ENCODE measurements around the gene SMURF1.

The SMURF1 gene

DNA sequence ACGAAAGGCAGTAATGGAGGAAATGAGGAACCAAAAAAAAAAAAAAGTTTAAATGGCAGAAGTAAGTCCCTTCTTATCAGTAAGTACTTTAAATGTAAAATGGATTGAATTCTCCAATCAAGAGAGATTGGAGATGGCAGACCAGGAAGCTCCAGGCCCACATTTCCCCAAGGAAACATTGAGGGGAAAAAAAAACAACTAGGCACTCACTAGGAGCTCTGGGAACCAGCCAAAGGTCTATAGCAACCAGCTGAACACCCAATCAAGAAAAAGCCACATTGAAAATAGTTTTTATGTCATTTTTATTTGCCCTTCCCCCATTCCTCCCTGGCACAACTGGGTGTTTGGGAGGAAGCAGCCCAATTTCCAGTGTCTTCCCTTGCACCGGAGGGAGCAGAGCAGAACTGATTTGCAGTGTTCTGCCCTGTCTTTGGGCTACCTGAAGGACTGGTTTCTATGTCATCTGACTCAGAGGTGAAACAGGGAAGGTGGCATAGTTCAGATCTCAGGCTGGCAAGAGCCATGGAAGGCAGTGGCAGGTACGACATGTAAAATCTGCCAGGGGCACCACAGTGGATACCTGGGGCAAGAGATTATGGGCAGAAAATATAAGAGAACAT lies 121.9 kb downstream of the SMURF1 start:
- DNase-seq, result no peak

DNA sequence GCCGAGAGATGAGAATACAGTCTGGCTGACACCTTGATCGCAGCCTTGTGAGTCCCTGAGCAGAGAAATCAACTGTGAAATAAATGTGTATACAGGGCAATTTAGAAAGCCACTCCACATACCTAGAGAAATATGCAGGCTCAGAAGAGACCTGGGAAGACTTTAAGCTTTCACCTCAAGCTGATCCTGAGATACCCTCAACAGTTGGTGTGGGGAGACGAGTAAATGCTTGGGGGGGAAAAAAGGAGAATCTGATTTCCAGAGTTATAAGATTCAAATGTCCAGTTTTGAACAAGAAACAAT lies 123.5 kb downstream of the SMURF1 start:
- DNase-seq, result no peak

DNA sequence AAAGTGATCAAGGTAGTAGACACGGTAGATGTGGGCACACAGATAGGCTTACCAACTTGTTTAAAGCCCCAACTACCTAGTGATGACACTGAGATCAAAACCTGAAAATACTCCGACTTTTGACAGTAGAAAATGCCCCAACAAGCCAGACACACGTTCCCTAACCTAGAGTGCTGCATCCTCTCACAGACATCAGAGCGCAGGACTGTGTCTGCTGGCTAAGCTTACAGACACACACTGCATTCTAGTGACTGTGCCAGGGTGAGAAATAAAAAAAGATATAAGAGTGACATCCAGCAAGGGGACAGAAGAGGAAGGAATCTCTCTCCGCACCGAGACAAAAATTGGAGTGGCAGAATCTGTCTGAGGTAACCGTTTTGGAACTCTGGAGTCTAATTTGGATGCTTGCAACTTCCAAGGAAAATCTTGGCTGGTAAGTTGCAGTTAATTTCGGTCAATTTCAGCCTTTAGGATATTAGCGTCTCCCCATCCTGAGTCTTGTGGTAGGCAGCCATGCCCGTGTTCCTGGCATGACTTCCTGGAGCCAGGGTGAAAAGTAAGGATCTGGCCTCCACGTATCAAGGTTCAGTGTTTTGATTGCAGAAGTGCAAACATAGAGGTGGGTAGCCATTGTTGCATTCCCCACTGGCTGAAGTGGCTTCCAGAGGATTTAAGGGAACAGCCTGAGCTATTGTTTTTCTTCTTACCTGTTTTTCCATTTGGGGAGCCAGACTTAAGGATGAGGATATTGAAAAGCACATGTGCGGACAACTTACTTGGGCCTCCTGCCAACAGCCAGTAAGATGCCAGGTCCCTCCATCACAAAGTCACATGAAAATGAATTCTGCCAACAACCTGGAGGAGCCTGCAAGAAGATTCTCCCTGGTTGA lies 124.1 kb downstream of the SMURF1 start:
- no peak for DNase-seq

DNA sequence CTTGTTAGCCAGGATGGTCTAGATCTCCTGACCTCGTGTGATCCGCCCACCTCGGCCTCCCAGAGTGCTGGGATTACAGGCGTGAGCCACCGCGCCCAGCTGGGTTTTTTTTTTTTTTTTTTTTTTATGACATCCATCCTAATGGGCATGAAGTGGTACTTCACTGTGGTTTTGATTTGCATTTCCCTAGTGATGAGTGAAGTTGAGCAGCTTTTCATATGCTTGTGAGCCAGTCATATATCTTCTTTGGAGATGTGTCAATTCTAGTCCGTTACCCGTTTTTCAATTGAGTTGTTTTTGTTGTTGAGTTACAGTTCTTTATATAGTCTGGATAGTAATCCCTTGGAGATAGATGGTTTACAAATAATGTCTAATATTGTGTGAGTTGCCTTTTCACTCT lies 127.7 kb downstream of the SMURF1 start:
- no peak for DNase-seq

DNA sequence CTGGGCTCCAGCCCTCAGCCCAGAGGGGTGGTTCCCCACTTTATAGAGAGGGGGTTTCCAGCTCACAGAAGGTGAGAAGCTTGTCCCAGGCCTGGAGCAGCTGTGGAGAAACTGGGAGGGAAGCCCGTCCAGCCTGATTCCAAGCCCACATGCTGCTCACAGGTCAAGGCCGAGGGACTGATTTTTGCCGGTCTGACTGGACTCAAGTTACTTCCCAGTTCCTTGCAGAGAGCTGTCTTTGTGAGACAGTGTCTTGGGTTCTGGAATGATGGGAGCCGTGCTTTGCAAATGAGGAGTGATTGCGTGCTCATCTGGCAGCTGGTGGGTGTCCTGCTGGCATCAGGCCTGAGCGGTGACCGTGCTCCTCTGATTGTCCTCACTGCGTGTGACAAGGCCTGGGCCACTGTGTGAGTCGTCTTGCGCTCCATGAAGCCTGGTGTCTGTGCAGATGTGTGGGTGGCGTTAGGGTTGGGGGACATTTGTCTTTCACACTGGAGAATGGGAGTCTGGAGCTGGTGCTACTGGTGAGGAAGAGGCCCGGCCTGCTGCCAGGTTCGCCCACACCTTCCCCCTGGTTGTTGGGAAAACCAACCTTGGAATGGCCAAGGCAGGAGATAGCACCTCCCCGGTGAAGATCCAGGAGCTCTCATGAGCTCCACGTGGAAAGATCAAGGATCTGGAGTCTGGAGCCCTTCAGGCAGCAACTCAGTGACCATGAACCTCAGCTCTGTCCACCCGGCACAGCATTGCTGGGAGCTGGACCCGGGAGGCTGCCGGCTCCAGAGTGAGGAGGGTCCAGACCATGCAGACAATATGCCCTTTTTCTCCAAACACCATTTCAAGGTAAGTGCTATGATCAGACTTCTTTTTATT lies 129.6 kb downstream of the SMURF1 start:
- no peak for DNase-seq

DNA sequence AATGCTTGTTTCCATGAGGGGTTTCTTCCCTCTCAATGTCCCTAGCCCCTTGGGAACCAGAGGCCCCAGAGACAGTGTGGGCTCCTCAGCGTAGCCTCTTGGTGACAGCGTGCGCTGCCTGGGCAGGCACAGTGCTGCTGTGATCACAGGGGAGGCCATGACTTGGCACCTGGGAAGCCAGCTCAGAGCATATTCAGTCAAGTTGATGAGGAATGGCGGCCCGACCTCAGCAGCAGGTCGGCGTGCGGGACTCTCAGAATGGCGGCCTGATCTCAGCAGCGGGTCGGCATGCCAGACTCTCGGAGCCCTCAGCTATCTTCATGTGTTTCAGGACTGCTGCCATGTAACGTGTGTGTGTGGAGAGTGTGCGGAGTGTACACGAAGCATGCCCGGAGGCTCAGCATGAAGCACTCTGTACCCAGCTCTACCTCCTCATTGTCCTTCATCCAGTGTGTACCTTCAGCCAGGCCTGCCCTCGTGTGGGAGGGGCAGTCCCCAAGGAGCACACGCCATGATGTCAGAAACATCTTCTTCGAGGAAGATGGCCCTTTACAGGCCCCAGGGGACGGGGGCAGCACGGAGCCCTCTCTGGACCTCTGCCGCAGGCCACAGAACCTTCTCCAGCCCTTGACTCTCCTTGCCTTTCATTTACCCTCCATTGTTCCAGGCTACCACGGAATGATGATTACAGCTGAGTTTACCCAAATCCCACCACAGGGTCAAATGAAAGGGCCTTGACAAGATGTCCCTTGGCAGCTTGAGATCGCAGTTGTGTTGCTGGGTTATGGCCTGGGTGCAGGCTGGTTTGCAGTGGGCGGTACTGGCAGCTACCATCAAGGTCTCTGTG lies 130.4 kb downstream of the SMURF1 start:
- no peak for DNase-seq

DNA sequence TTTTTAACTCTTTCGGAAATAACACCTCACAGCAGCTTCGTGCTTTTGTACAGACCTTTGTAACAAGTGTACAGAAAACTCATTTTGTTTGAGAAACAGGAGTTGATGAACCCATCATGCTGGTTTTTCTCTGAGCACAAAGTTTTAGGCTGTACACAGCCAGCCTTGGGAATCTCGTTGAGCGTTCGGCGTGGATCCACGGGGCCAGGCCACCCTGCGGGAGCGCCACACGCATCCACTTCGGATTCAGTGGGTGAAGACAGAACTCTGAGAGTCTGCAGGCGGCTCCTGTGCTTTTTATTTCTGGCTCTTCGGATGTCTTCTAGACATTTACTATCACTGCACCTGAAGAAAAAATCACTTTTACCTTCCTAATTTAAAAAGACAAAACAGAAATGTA lies 131.2 kb downstream of the SMURF1 start:
- no peak for DNase-seq

DNA sequence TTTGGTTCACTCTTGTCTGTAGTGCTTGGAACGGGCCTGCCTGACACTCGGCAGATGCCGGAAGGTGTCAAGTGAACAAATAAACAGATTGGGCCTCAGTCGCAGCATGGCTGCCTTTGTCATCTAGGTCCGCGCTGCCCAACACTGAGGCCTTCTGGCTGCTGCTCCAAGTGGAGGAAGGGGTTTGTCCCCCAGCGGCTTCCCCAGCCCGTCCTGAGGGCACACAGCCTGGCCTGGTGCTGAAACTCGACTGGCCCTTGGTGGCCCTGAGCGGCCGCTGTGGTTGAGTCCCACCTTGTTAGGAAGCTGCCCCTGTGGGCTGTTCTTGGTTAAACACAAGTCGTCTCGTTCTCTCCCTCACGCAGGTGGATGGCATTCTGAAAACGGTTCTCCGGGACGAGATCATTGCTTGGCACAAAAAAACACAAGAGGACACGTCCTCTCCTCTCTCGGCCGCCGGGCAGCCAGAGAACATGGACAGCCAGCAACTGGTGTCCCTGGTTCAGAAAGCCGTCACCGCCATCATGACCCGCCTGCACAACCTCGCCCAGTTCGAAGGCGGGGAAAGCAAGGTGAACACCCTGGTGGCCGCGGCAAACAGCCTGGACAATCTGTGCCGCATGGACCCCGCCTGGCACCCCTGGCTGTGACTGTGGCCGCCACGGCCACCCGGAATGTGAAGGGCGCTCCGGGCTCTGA lies 132.1 kb downstream of the SMURF1 start:
- DNase-seq, result no peak

DNA sequence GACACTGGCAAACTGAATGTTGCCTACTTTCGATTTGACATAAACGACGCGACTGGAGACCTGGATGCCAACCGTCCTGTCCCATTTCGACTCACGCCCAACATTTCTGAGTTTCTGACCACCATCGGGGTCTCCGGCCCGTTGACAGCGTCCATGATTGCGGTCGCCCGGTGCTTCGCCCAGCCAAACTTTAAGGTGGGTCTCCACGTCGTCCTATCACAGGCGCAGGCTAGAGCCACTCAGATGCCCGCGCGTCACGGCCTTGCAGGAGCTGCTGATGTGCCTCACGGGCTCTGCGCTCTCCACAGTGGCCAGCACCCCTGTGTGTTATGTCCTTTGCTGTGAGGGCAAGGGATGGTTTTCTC lies 132.6 kb downstream of the SMURF1 start:
- no peak for DNase-seq

DNA sequence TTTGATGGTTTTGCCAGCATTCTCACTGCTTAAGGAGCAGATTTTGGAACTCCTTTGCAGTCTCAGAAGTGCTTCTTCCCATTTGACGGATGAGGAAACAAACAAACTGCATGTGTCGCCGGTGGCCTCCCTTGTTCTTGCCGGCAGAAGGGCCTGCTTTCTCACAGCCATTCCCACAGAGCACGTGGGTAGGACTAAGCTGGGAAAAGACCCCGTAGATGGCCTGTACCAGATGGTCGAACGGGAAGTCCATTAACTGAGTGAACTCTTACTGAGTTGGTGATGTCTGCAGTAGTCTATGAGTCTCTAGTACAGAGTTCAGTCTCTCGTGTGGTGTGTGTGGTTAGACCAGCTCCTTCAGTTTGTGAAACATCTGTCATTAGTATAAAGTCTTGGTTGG lies 133.6 kb downstream of the SMURF1 start:
- no peak for DNase-seq

DNA sequence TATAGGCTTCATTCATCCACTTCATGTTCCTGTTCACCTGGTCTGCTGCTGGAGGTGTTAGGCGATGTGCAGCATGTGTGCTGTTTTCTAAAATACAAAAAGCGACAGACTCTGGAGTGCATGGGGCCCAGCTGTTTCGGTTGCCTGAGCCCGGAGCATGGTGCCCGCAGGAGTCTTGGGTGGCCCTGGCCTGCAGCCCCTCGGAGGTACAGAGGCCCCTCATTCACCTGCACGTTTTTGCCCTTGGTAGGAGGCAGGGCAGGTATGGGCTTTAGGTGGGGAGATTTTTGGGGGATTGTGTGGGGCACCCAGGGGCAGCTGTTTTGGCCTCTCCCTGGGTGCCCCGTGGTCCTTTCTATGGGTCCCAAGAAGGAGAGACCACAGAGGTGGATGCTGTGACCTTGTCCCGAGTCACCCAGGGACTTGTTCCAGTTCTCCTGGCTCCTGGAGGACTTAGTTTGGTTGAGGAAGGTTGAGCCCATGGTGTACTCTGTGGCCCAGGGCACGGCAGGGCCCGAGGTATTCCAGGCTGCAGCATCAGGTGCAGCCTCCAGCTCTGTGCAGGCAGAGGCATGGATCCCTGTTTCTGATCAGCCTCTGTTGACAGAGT lies 134.9 kb downstream of the SMURF1 start:
- no peak for DNase-seq

DNA sequence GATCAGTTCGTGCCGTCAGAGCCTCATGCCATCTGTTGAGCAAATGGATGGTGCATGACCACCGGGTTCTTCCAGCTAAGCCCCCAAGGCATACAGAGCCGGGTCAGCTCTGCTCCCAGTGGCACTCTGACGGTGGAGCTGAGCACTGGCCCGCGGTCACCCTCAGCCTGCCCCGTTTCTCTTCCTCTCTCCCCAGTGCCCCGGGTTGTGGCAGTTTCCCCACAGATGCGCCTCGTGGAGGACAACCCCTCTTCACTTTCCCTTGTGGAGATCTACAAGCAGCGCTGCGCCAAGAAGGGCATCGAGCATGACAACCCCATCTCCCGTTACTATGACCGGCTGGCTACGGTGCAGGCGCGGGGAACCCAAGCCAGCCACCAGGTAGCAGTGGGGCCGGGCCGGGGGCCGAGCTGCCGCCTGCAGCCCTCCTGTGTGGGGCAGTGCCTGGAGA lies 135.7 kb downstream of the SMURF1 start:
- DNase-seq, result no peak

DNA sequence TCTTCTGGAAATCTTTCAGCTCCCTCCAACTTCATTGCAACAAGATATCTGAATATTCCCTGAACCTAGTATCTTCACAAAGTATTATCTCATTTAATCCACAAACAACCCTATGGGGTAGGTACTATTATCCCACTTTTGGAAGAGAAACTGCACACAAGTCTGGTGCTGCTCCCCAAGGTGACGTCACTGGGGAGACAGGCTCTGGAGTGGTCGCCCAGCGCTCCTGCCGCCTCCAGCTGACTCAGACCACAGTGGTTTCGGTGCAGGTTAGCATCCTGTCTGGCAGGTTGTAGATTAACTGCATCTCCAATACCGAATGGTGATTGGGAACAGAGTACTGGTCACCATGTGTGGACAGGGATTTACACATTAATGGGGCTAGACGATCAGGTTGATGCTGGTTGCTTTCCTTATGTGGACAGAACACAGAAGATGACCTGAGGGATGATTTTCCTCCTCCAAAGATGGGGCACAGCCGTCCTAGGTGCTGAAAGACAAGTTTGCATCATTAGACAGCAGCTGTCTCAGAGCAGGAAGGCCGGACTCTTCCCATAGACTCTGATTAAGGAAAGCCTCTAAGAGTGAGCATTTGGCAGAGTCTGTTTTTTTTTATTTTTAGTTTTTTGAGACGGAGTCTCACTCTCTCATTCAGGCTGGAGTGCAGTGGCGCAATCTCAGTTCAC lies 137.0 kb downstream of the SMURF1 start:
- no peak for DNase-seq

DNA sequence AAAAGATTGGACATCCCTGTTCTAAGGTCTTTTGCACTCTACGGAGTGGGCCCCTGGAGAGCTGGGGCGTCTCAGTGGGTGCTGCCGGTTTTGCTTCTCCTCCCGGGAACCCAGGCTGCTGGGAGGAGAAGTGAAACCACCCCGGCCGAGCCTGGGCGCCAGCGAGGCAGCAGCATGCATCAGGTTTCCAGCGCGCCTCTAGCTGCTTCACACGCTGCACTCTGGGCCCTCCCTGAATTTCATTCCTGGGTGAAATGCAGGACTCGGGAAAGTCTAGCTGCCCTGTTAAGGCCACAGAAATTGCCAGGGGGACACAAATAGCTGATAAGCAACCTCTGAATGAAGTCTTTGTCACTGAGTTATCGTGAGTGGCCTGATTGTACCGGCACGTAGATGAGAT lies 138.1 kb downstream of the SMURF1 start:
- no peak for DNase-seq

DNA sequence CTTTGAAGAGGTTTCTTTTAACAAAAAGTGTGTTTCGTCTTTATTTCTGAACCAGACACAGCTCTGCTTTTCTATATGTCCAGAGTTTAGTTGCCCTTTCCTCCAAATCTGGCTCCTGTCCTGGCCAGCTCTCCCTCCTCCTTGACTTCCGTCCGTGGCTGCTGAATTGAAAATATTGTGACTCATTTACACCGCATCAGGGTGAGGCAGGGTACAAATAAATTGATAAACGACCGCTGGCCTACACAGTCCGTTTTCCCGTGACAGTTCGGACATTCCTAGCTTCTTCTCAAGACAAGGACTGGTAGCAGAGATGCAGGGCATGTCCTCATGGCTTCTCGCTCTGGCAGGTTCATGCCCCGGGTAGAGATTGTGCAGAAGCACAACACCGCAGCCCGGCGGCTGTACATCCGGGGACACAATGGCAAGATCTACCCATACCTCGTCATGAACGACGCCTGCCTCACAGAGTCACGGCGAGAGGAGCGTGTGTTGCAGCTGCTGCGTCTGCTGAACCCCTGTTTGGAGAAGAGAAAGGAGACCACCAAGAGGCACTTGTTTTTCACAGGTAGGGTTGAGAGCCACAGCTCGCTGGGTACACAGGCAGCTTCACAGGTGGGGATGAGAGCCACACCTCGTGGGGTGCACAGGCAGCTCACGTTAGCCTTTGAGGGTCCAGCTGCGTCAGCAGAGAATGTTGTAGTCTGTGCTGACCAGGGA lies 139.0 kb downstream of the SMURF1 start:
- DNase-seq, result no peak

DNA sequence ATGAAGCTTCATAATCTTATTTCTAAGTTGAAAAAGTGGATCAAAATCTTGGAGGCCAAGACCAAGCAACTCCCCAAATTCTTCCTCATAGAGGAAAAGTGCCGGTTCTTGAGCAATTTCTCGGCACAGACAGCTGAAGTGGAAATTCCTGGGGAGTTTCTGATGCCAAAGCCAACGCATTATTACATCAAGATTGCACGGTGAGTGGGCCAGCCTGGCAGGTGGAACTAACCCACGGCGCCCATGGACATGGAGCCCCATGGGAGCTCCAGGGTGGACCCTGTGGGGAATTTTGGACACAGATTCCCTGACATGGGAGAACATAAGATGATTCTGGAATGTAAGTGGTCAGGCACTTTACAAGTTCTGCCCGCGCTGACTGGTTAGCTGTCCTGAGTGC lies 139.7 kb downstream of the SMURF1 start:
- no peak for DNase-seq

DNA sequence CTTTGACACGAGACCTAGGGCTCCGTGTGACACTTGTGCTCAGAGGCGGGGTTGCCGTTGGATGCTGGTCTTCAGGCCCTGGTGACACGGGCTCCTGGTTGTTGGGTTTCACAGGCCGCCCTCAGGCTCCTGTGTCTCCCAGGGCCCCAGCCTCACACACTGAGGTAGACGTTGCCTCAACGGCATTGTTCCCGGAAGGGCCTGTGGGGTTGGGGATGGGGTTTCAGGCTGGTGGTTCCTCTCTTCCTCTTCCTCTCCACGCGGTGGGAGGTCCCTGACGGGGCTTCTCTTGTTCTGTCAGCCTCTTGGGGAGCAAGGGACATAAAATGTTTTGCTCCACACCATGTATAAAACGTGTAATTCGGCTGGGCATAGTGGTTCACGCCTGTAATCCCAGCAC lies 140.5 kb downstream of the SMURF1 start:
- no peak for DNase-seq

DNA sequence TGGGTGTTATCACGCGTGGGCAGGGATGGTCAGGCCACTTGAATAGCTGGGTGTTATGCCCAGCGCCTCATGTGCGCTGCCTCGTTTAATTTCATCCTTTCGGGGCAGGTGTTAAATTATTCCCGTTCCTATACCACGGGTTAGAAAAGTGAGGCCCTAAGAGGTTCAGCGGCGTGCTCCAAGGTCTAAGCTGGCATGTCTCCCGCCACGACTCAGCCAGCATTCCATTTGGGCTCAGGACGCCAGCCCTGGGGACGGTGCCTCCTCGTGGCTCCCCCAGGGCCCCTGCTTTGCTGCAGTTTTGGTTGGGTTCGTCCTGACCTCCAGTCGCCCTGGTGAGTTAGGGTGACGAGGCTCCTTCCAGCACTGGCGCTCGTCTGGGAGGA lies 141.1 kb downstream of the SMURF1 start:
- no peak for DNase-seq

DNA sequence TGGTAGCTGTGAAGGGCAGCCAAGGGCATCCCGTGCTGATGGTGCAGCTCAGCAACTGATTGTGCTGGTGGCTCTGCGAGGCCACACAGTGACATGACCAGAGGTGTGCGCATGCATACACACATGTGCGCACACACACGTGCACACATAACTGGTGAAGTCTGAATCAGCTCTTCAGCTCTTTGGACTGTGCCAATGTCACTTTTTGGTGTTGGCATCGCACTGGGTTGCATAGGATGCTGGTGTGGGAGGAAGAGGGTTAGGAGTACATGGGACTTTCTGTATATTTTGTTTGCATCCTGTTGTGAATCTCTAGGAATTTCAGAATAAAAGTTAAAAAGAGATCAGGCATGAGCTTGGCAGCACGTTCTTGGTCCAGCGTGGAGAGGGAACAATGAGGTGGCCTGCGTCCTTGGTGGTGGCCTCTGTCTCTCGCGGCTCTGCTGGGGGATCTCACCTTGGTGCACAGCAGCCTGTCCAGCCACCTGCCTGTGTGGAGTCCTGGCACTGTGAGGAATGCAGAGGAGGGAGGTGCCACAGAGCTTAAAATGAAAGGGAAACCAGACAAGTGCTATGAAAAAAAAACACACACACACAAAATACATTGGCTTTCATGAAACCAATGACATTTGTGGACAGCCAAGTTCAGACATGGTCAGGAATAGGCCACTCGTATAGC lies 141.6 kb downstream of the SMURF1 start:
- no peak for DNase-seq
